ENCODE measurements around the gene UBAP2.

UBAP2 gene, protein sequence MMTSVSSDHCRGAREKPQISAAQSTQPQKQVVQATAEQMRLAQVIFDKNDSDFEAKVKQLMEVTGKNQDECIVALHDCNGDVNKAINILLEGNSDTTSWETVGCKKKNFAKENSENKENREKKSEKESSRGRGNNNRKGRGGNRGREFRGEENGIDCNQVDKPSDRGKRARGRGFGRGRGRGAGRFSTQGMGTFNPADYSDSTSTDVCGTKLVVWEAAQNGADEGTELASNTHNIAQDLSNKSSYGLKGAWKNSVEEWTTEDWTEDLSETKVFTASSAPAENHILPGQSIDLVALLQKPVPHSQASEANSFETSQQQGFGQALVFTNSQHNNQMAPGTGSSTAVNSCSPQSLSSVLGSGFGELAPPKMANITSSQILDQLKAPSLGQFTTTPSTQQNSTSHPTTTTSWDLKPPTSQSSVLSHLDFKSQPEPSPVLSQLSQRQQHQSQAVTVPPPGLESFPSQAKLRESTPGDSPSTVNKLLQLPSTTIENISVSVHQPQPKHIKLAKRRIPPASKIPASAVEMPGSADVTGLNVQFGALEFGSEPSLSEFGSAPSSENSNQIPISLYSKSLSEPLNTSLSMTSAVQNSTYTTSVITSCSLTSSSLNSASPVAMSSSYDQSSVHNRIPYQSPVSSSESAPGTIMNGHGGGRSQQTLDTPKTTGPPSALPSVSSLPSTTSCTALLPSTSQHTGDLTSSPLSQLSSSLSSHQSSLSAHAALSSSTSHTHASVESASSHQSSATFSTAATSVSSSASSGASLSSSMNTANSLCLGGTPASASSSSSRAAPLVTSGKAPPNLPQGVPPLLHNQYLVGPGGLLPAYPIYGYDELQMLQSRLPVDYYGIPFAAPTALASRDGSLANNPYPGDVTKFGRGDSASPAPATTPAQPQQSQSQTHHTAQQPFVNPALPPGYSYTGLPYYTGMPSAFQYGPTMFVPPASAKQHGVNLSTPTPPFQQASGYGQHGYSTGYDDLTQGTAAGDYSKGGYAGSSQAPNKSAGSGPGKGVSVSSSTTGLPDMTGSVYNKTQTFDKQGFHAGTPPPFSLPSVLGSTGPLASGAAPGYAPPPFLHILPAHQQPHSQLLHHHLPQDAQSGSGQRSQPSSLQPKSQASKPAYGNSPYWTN

DNA sequence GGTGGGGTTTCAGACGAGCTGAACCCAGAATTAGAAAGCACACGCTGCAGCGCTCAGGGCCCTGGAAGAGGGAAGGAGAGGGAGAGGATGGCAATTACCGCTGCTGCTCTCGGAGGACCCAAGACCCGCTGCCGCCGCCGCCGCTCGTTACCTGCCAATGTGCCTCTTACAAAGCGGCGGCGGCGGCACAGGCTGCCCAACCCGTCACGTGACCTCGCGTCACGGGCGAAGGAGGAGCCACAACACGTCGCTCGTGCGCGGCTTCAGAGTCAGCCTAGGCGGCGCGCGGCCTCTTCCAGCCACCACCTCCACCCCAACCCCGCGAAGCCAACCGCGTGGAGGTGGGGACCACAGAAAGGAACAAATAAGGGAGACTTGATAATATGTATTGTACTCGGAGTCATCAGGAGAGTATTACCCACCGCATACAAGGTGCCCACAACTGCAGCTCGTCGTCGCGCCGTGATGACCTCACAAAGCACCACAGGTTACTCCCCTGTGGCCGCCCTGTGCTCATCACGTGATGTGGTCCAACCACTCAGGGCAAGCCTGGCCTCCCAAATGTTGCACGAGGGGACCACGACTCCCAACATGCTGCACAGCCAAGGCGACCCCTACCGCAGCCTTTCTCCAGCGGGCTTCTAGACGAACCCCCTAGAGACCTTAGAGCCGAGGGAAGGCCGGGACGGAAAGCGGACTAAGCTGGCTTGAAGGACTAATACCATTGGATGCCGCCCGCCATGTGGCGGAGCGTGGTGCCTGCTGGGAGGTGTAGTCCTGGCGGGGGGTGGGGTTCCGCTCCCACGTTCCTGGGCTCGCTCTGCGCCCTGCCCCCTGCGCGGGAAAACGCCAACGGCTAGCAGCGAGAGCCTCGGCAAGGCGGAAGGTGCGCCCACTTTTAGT, at the start of gene UBAP2:
TSS of gene UBAP2 (minus strand) at position 161 of the 903 bp plus-strand sequence. CDS start 31,739 bp downstream, outside the sequence.
- peak; percentile 94 for DNase-seq

DNA sequence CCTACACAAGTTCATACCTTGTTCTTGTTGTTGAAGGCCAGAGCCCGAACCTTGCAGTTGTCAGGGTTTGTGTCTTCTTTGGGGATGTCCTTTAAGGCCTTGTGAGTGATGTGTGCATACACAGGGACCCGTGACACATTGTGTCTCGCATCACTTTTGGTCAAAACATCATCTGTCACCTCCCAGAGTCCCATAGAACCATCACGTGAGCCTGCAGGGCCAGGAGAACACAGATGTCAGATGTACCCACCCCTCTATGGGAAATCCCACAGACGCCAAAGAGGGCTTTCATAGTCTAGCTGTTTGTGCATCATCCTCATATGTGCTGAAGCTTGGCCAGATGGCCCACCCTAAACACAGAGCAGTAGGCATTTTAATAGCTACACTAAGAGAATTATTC, 49.6 kb upstream of the UBAP2 start:
- DNase-seq: no peak

DNA sequence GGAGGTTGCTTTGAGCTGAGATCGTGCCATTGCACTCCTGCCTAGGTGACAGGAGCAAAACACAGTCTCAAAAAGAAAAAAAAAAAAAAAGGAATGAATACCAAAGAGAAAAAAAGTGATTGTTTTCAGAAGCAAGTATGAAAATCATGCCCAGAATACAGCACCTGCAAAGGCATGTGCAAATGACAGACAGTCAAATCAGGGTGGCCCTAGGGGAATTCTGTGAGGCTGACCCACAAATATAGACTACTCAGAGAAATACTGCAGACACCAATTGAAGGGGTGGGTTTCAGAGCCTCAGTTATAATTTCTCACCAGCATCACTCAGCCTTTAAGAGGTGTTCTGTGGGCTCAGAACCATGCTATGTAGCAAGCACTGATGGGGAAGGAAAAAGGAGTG, 49.2 kb upstream of the UBAP2 start:
- no peak for DNase-seq

DNA sequence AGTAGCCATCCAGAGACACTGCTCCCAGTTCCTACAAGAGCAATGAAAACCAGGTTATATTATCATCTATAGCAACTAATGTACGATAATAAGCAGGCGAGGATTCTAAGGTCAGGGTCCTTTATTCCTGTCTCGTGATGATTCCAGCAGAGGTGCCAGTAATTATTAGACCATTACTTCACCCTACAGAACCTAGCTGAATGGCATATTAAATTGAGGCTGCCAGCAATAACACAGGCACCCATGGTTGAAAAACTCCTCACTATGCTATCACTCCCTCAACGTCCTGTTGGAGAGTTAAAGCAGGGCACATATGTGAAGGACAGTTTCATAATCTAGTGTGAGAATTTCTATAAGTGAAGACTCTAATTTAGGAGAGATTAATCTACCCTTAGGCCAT, 48.1 kb upstream of the UBAP2 start:
- peak; percentile 57 for DNase-seq

DNA sequence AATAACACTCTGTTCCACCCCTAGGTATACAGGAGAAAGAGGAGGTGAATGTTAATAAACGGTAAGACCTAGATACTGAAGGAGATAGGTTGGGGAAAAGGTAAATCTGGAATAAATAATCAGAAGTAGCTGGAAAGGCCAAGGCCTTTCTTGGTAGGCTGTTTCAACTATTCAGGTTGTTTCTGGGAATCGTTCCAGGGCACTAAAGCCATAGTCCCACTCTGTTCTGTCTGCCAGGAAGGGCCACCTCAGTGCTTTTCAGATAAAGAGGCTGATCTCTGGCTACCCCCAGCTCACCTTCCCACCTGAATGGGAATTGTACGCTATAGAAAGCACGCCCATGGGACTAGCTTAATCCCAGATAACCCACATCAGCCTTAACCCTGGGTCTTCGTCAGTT, 44.9 kb upstream of the UBAP2 start:
- DNase-seq: no peak

DNA sequence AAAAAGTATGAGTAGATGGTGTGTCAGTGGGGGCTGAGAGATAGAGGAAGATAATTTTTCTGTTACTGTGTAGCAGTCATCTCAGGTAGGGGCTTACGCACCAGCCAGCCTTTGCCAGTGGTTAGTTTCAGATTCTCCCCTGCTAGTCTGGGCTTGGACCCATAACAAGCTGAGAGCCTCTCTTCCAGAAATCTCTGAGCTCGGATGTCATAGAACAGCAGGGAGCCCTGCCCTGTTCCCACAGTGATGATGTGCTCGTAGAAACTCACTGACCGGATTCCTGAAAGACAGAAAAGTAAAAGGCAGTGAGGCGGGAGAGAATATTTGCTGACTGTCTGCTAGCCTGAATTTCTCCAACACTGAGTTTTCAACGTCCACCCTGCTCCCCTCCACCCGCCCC, 40.6 kb upstream of the UBAP2 start:
- DNase-seq: no peak

DNA sequence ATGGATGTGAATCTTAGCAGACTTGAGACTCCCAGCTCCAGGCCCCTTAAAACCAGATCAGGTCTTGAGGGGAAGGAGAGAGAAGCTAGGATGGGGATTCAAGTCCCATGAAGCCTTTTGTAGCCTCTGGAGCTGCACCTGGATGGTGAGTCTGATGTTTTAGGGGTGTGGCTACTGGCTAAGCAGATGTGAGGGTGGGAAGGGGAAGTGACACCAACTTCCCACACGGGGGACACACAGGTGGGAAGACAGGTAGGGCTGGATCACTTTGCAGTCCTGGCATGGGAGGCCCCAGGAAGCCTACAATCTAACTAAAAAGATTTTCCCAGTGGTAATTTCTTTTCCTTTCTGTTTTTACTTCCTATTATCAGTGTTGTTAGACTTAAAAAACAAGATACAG, 38.7 kb upstream of the UBAP2 start:
- no peak for DNase-seq

DNA sequence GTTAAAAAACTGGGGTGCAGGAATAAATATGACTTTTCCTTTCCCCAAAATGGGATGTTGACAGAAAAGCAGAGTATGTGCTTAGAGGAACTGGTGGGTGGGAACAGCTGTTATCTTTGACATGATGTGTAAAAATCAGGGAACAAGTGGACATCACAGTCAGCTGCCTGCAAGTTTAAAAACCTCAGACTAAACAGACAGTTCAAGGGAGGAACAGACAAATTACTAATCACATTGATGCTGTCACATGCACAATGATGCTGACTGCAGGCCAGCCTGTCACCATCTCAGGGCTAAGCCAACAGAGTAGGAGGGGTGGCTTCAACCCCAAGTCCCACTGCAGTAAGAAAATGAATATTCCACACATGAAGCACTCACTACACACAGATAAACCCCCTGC, 38.2 kb upstream of the UBAP2 start:
- no peak for DNase-seq

DNA sequence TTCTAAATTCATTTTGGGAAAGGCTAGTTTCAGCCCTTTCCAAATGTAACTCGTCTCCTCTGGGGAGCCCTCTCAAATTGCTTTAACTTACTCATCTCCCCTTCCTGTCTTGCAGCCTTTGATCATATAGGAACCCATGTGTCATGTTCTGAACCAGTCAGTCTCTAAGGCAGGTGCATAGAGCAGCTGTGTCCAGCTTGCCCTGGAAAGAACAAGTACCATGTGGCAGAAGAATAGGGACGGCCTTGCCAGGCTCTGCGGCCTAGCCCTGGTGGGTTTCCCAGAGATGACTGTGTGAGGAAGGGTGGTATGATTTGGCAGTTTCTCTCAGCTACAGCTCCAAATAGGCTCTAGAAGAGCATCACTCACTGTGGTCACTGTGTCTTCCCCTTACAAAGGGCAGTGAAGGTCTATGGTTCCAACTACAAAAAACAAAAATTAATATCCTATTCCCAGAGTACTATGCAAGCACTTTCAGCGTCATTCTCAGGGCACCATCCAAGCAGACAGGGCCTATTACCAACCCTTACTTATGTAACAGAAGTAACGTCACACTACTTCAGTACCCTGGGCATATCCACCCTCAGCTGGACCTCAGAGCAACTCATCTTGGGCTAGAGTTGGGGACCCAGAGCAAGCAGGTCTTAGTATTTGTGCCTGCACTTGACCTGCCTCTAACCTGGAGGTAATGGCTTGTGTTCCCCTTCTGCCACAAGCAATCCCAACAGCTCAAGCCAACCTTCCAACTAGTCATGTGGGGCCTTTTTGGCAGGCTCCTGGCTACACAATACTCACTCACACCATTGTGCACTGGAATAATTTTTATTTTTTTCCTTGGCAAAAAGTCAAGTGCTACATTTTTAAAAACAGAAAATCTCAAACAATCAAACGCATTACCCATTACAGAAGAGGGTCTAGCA, 37.2 kb upstream of the UBAP2 start:
- DNase-seq: no peak

DNA sequence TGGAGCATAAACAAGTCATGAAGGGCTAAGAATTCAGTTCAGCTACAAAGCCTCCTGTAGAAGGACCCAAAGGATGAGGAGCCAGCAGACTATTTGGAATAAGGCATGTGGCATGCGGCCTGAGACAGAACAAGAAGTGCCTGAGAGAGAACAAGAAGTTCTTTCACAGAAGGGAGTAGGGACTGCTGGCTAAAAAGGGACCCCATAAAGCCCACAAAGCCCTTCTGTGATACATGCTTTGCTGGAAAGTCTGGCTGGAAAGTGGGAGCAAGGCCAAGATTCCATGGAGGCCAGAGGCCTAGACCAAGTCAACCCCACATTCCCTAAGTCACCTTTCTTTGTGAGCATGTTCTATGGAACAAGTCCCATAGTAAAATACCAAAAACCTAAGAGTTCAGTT, 35.9 kb upstream of the UBAP2 start:
- DNase-seq: no peak

DNA sequence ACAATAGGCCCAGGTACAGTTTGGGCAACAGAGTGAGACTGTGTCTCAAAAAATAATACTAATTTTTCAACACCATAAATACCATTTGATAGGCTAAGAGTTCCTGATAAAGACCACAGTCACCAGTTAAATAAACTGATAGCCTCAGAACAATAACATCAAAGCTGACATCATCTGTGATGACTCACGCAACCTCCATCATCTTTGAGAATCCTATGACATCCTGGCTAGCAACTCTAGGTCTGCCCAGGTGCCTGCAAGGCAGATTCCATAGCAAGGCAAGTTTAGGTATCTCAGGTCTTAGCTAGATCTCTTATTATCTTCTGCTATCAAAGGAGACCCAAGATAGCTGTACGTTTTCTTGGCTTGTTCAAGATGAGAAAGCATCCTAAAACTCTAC, 30.5 kb upstream of the UBAP2 start:
- no peak for DNase-seq

DNA sequence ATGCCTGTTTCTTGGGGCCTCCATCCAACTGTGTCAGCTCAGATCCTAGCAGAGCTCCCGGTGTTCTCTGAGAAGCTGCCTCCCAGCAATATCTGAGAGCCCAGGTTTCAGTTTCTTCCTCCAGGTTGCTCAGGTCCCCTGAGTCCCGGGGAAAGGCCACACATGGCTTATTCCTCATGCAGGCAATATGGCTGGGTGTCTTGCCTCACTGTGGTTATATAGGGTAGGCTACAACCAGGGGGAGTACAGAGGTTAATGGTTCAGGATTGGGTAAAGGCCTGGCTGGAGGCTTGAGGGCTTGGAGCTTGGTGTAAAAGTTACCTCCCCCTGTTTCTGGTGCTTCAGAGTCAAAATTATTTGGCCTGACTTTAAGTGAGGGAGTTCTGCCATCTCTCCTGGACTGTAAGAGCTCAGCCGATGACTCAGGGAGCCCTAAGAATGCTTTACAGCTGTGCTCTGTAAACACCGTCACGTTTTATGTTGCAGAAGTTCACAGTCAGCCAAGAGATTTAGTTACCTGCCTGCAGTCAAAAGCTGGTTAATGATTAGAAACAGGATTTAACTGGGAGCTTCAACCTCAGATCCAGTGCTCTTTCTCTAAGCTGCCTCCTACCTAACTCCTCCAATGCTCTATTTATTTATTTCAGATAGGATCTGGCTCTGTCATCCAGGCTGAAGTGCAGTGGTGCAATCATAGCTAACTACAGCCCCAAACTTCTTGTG, 24.3 kb upstream of the UBAP2 start:
- no peak for DNase-seq

DNA sequence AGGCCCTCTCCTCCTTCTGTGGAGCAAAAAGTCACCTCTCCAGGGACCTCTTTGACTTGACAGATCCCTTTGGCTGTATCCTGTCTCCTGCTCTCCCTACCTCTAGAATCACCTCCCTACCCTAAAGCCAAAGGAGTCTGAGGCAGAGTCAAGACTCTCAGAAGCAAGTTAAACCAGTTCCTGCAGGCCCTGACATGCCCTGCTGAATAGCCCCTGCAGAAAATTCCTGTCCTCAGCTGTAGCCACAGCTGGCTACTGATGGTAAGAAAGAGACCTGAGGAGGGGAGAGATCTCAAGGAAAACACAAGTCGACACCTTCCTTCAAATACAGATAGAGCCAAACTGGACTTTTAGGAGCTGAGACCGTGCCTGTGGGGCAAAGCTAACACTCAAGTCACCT, 23.7 kb upstream of the UBAP2 start:
- no peak for DNase-seq

DNA sequence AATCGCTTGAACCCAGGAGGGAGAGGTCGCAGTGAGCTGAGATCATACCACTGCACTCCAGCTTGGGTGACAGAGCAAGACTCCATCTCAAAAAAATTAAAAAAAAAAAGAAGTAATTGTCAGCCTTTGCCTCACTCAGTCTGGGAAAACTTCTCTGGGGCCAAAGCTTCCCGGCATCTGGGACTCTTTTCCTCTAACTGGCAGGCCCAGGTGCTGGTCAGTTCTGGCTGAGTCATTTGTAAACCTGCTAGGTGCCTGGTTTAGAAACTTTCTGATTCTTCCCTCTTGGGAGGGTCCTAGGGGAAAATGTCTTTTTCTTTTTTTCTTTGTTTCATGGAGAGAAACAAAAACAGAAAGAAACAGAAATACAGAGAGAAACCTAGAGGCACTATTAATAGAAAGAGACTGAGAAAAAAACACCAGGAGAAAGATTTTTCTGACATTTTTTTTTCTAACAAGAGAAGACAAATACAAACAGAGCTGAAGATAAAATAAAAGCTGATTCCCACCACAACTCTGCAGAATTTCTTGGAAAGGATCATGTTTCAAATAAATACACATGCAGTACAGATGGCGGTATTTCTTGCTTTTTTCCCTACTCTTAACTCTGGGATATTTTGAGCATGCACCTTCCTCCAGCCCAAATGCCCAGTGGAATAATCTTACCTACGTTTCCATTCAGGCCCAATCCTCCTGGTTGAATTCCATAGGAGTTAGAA, 22.1 kb upstream of the UBAP2 start:
- no peak for DNase-seq

DNA sequence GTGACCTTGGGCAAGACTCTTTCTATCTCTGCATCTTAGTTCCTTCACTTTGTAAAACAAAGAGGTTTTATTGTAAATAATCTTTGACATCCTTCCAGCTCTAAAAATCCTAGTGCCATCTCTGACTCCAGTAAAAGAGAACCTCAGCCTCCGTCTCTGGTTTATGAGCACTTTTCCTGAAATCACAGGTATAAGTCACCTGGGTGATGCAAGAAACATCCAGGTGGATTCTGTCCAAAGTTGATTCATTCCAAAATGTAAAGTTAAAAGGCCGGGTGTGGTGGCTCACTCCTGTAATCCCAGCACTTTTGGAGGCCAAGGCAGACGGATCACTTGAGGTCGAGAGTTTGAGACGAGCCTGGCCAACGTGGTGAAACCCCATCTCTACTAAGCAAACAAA, 21.1 kb upstream of the UBAP2 start:
- no peak for DNase-seq

DNA sequence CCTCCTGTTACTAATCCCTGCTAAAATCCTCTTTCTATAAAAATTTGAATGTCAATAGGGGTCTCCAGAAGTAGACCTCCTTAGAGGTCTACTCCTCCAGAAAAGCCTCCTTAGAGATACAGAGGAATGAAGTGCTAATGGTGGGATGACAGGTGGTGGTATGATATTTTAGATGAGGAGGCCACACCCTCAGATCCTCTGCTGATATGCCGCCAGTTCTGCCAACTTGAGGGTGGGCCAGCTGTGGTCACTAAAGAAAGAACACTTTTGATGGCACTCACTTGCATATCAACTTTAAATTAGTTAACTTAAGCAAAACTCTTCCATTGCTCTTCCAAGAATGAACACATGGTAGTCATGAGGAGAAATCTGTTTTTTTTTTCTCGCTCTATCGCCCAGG, 16.9 kb upstream of the UBAP2 start:
- DNase-seq: no peak

DNA sequence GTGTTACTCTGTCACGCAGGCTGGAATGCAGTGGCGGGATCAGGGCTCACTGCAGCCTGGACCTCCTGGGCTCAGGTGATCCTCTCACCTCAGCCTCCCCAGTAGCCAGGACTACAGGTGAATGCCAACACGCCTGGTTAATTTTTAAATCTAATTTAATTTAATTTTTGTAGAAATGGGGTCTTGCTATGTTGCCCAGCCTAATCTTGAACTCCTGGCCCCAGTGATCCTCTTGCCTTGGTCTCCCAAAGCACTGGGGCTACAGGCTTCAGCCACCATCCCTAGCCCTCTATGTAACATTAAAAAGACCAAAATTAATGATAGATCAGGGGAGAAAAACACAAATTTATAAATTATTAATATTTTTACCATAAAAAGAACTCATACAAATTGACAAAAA, 11.3 kb upstream of the UBAP2 start:
- DNase-seq: no peak

DNA sequence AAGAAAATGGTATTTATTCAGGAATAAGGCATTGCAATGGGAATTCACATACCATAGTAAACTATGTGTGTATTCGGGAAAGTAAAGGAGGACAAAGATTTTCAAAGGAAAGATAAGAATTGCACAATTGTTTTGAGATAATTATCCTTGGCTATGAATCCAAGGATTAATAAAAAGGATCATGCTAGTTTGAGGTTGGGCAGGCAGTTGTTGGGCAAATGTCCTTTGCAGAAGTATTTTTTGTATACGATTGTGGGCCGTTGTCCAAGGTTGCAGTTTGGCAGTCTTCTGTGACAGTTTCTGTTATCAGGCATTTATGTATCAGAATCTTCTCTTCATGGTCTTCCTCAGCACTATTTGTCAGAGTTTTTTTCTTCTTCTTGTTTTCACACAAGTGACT, 10.6 kb upstream of the UBAP2 start:
- DNase-seq: no peak

DNA sequence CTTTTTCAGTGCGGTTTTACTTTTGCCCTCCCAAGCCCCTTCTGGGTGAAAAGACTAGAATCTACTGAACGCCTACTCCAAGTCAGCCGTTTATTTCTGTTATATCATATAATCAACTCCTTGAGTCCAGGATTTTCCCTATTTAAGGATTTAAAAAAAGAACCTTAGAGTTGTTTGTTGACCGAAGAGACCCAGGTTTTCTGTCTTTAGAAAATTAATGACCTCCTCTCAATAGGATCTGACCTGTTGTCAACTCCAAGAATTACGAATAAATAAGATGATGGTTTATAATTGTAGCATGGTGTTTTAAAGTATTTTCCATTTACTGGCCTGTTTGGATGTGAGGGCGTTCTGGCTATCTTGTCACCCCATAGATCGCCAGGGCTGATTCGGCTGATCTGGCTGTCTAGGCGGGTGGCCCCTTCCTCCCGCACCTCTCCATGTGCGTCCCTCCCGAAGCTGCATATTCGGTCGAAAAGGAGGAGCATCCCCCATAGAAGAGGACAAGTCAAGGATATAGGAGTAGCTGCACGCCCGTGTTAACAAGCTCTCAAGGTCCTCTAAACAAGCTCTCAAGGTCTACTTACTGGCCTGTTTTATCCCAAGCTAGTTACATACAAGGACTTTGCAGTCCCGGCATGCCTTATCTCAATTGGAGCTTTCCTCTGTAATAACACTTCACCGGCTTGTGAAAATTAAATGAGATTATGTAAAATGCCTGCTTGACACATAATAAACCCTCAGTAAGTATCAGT, 1.1 kb upstream of the UBAP2 start:
- peak; percentile 39 for DNase-seq

Measured in NCI-H2227 treated with DMSO at 0.1 percent for 48 hours (cell line).